ENCODE measurements around the gene PLEKHA7. TPM values are rescaled to one million over a fixed set of nuclear protein-coding genes. Genes with fewer than 3 reads are reported as not detected.

Gene PLEKHA7
- total RNA-seq, 2 donors from 2014 or later = 10.8 to 17.6 TPM

- Histone ChIP-seq H3K4me3 (no peak overlapping the region), H3K27ac (peak overlapping the region; percentile 76 to 79), H3K4me1 (ENCODE audit: control insufficient read depth in 1 of 2, low read depth in 2 of 2) (peaks cover 34 to 47% of the 10 kb centered on the region in 2 donors), H3K9me3 (no peaks in the 10 kb centered on the region), H3K27me3 (replicated peaks; ENCODE audit: insufficient read depth) (no peaks in the 10 kb centered on the region), H3K36me3 (no peaks in the 10 kb centered on the region)
- DNase-seq (ENCODE audit: low spot score) (no peak), ATAC-seq (ENCODE audit: insufficient number of reproducible peaks, low FRiP score, low read depth) (no peak)
- no peak for TF ChIP-seq CTCF (IDR thresholded peaks at IDR 0.05)
Measured at GRCh38 chr11:16792426-16792825, 221.8 kb downstream of the PLEKHA7 start.

DNA sequence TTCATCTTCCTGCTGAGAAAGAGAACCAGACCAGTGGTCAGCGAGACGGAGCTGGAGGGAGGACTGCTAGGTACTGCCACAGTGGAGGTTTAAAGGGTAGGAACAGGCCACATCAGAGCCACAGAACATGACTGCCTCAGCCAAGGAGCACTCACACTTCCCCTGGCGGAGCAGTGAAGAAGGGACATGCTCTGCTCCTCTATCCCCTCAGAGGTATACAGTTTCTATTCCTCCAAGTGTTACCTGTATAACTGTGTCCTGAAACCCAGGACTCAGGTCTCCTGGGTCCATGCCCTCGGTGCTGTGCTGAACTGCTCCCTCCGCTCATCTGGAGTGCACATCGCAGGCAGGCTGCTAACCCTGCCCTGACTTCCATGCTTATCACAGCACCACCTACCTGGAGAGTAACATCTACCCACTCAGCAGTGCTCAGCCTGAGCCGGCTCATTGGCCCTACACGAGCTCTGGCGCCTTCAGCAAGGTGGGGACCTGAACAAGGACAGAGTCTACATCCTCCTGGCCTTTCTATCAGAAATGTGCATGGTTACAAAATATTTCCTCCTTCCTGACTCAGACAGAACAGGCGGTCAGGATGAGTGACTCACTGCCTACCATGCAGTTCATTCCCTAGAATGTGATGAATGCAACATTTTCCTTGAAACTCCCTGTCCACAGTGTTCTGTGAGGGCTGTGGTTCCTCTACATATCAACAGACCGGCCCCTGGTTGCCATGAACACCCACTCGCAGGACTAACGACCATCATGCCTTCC is 222.8 kb downstream of the PLEKHA7 start:
- peak; percentile 62 for DNase-seq (ENCODE audit: low spot score)

GRCh38 chr11:16790486-16791190 is 223.6 kb downstream of the PLEKHA7 start:
- TF ChIP-seq CTCF (IDR thresholded peaks at IDR 0.05) = no peak
- H3K36me3 ChIP-seq = no peaks in the 10 kb centered on the region
- H3K27ac ChIP-seq = peak overlapping the region; percentile 76 to 79
- ATAC-seq (ENCODE audit: insufficient number of reproducible peaks, low FRiP score, low read depth) = no peak
- H3K4me1 ChIP-seq (ENCODE audit: control insufficient read depth in 1 of 2, low read depth in 2 of 2) = peaks cover 34 to 47% of the 10 kb centered on the region in 2 donors
- H3K4me3 ChIP-seq = no peak overlapping the region
- H3K27me3 ChIP-seq (replicated peaks; ENCODE audit: insufficient read depth) = no peaks in the 10 kb centered on the region
- no peak for DNase-seq (ENCODE audit: low spot score)
- H3K9me3 ChIP-seq = no peaks in the 10 kb centered on the region

More for the DNA sequence above, 222.8 kb downstream of the PLEKHA7 start:
- H3K4me1 ChIP-seq (ENCODE audit: control insufficient read depth in 1 of 2, low read depth in 2 of 2) = peaks cover 34 to 47% of the 10 kb centered on the region in 2 donors
- H3K9me3 ChIP-seq = no peaks in the 10 kb centered on the region
- no peaks in the 10 kb centered on the region for H3K27me3 ChIP-seq (replicated peaks; ENCODE audit: insufficient read depth)
- no peaks in the 10 kb centered on the region for H3K36me3 ChIP-seq
- H3K4me3 ChIP-seq = peak overlapping the region; percentile 25
- no peak for TF ChIP-seq CTCF (IDR thresholded peaks at IDR 0.05)
- peak; percentile 76 for ATAC-seq (ENCODE audit: insufficient number of reproducible peaks, low FRiP score, low read depth)
- H3K27ac ChIP-seq = peak overlapping the region; percentile 76 to 79

DNA sequence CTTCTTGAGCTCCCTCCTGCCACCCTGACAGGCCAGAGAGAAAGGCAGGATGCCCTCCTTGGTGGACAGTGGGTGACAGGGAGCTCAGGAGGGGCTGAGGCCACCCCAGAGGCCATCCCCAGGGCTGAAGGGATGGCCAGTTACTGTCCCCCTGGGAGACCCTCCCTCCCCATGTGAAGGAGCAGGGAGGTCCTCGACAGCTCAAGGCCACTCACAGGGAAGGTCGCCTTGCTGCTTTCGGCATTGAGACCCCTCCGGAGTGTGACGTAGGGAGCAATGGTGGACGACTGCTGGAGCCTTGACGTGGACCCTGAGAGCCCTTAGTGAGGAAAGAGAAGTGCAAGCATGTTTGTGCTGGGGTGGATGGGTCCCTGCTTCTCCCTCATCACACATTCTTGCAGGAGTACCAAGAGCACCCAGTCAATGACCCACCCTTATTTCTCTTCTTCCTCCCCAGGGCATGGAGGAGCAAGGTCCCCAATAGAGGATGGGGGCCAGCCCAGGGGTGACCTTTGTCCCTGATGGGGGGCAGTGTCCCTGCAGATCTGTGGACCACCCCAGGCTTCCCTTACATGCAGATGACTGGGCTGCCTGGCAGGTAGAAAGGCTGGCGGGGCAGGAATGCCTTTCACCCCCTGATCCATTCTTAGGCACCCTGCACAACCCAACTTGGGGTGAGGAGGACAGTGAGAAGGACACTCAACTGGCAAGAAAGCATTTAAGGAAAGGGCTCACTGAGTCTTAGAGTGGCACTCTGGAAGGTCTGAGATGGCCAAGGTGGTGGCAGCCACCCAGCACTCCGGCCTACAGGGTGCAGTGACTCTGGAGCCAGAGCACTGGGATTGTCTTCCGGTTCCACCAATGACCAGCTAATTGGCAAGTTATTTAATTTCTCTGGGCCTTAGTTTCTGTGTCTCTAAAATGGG is 224.4 kb downstream of the PLEKHA7 start:
- H3K36me3 ChIP-seq = no peaks in the 10 kb centered on the region
- H3K27me3 ChIP-seq (replicated peaks; ENCODE audit: insufficient read depth) = no peaks in the 10 kb centered on the region
- DNase-seq (ENCODE audit: low spot score) = no peak
- H3K9me3 ChIP-seq = no peaks in the 10 kb centered on the region
- no peak for TF ChIP-seq CTCF (IDR thresholded peaks at IDR 0.05)
- no peak for ATAC-seq (ENCODE audit: insufficient number of reproducible peaks, low FRiP score, low read depth)
- H3K4me3 ChIP-seq = no peak overlapping the region
- H3K27ac ChIP-seq = peak overlapping the region in 1 of 2 donors; percentile 44
- H3K4me1 ChIP-seq (ENCODE audit: control insufficient read depth in 1 of 2, low read depth in 2 of 2) = peaks cover 34 to 47% of the 10 kb centered on the region in 2 donors
